Measurements from ENCODE around the gene ESYT3. TPM values are rescaled to one million over a fixed set of nuclear protein-coding genes. Genes with fewer than 3 reads are reported as not detected.

ESYT3 gene
- total RNA-seq, 1 experiment from 2014 or later, result 6.3 TPM

GRCh38 chr3:138461896-138462295 is 27.5 kb downstream of the ESYT3 start:
- DNase-seq, result peak; percentile 12
- peaks cover 3 to 9% (median 5%) of the 10 kb centered on the region in 3 experiments; a peak in 4 of 7 replicates for H3K36me3 Mint-ChIP-seq (ENCODE audit: insufficient read depth in 1 of 3, low read depth in 3 of 3)
- no peaks in the 10 kb centered on the region for H3K27me3 ChIP-seq (ENCODE audit: insufficient read depth, low read length)
- no peak overlapping the region for H3K14ac ChIP-seq (ENCODE audit: insufficient read depth, low read length)
- no peak overlapping the region for H2AFZ ChIP-seq (ENCODE audit: low read length)
- H4K5ac ChIP-seq (ENCODE audit: insufficient read length, low read depth, low read length), result no peak overlapping the region
- H3T11ph ChIP-seq (ENCODE audit: low read length), result no peak overlapping the region
- no peak overlapping the region for H3K4me2 ChIP-seq (ENCODE audit: insufficient read depth, insufficient read length, low read length)
- no peak overlapping the region for H3K18ac ChIP-seq (ENCODE audit: insufficient read length, low read depth, low read length)
- H2AK5ac ChIP-seq (ENCODE audit: insufficient read length, low read length), result no peak overlapping the region
- no peaks in the 10 kb centered on the region for H4K20me1 ChIP-seq (ENCODE audit: control insufficient read depth, insufficient read depth, insufficient read length)
- H3K23me2 ChIP-seq (ENCODE audit: insufficient read length, low read depth, low read length, poor library complexity, severe bottlenecking), result no peaks in the 10 kb centered on the region
- H3K23ac ChIP-seq (ENCODE audit: insufficient read length, low read depth, low read length), result no peak overlapping the region
- WGBS (ENCODE audit: extremely low coverage, insufficient read length, low lambda C conversion rate), result no CpG with 5 or more reads among the region's 4 CpGs
- H3K56ac ChIP-seq (ENCODE audit: insufficient read length, low read depth, low read length), result no peak overlapping the region
- peaks cover 0 to 4% of the 10 kb centered on the region in 2 experiments; a peak in 2 of 5 replicates for H3K9me3 Mint-ChIP-seq
- H3K4me1 ChIP-seq (ENCODE audit: insufficient read depth, low read length), result no peaks in the 10 kb centered on the region
- no peak overlapping the region for H3K4ac ChIP-seq (ENCODE audit: low read depth, low read length)
- no peak overlapping the region for H2BK5ac ChIP-seq (ENCODE audit: insufficient read length, low read length)
- H3K27me3 Mint-ChIP-seq (ENCODE audit: low read depth), result no peaks in the 10 kb centered on the region
- H2BK120ac ChIP-seq (ENCODE audit: low read depth, low read length, poor library complexity, severe bottlenecking), result no peak overlapping the region
- no peak overlapping the region for H2BK20ac ChIP-seq (ENCODE audit: low read depth, low read length, poor library complexity, severe bottlenecking)
- no peak overlapping the region for H4K8ac ChIP-seq (replicated peaks; ENCODE audit: insufficient read length, low read depth, low read length)
- H3K9ac ChIP-seq (ENCODE audit: extremely low read depth, insufficient read length, low read length), result no peak overlapping the region
- no peaks in the 10 kb centered on the region for H3K9me3 ChIP-seq (ENCODE audit: control insufficient read depth, low read depth, low read length)
- no peaks in the 10 kb centered on the region for H3K79me1 ChIP-seq (ENCODE audit: insufficient read depth, low read depth, low read length, poor library complexity, severe bottlenecking)
- no peak overlapping the region for H3K27ac ChIP-seq (ENCODE audit: insufficient read length, low read depth, low read length)
- no peak overlapping the region for H3K4me3 Mint-ChIP-seq
- no peaks in the 10 kb centered on the region for H3K79me2 ChIP-seq (ENCODE audit: insufficient read depth, low read length)
- no peak overlapping the region for H3K27ac Mint-ChIP-seq
- peaks cover 8 to 9% of the 10 kb centered on the region in 2 experiments for H3K4me1 Mint-ChIP-seq
- TF ChIP-seq CTCF (conservative IDR thresholded peaks at IDR 0.05), result no peak
- H2BK12ac ChIP-seq (ENCODE audit: insufficient read length, low read depth, low read length), result no peak overlapping the region
- H2BK15ac ChIP-seq (ENCODE audit: low read depth, low read length), result no peak overlapping the region
- no peak overlapping the region for H4K91ac ChIP-seq (ENCODE audit: insufficient read length, low read depth, low read length)
